Measurements from ENCODE around the gene POLH. TPM values are rescaled to one million over a fixed set of nuclear protein-coding genes. Genes with fewer than 3 reads are reported as not detected.
"Not testable (repeated sequence)": the region's sequence is repeated elsewhere in the genome, so short reads cannot be mapped to it uniquely, and the experiment has no call there.

The POLH gene
- total RNA-seq, 1 donor from 2014 or later = 12.5 TPM

DNA sequence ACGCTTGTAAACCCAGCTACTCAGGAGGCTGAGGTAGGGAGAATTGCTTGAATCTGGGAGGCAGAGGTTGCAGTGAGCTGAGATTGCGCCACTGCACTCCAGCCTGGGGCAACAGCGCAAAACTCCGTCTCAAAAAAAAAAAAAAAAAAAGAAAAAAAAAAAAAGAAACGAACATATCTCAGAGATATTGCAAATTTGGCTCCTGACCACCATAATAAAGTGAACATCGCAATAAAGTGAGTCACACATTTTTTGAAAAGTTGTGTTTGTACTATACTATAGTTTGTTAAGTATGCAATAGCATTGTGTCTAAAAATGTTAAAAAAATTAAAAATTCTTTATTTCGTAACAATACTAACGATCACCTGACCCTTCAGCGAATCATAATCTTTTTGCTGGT is 82.2 kb downstream of the POLH start:
- Mint-ChIP-seq H3K4me3 (ENCODE audit: unreplicated experiment) (no peak overlapping the region), H3K4me1 (ENCODE audit: unreplicated experiment) (peaks cover 2% of the 10 kb centered on the region), H3K9me3 (ENCODE audit: unreplicated experiment) (no peaks in the 10 kb centered on the region), H3K36me3 (ENCODE audit: low read depth, unreplicated experiment) (peaks cover 4% of the 10 kb centered on the region), H3K27ac (ENCODE audit: unreplicated experiment) (no peak overlapping the region), H3K27me3 (ENCODE audit: unreplicated experiment) (peaks cover 2% of the 10 kb centered on the region)
- no peak for DNase-seq (ENCODE audit: low spot score)
- TF ChIP-seq, protein P1, sequence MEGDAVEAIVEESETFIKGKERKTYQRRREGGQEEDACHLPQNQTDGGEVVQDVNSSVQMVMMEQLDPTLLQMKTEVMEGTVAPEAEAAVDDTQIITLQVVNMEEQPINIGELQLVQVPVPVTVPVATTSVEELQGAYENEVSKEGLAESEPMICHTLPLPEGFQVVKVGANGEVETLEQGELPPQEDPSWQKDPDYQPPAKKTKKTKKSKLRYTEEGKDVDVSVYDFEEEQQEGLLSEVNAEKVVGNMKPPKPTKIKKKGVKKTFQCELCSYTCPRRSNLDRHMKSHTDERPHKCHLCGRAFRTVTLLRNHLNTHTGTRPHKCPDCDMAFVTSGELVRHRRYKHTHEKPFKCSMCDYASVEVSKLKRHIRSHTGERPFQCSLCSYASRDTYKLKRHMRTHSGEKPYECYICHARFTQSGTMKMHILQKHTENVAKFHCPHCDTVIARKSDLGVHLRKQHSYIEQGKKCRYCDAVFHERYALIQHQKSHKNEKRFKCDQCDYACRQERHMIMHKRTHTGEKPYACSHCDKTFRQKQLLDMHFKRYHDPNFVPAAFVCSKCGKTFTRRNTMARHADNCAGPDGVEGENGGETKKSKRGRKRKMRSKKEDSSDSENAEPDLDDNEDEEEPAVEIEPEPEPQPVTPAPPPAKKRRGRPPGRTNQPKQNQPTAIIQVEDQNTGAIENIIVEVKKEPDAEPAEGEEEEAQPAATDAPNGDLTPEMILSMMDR (IDR thresholded peaks at IDR 0.05; ENCODE audit: unreplicated experiment) = no peak

DNA sequence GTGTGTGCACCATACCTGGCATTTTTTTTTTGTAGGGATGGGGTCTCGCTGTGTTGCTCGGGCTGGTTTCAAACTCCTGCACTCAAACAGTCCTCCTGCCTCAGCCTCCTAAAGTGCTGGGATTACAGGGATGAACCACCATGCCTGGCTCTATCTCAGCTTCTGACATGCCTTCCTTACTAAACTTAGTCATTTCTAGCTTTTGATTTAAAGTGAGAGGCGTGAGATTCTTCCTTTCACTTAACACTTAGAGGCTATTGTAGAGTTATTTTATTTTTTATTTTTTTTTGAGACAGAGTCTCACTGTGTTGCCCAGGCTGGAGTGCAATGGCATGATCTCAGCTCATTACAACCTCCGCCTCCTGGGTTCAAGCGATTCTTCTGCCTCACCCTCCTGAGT is 87.0 kb downstream of the POLH start:
- H3K4me3 Mint-ChIP-seq (ENCODE audit: unreplicated experiment); H3K4me1 Mint-ChIP-seq (ENCODE audit: unreplicated experiment); H3K36me3 Mint-ChIP-seq (ENCODE audit: low read depth, unreplicated experiment); DNase-seq (ENCODE audit: low spot score); H3K9me3 Mint-ChIP-seq (ENCODE audit: unreplicated experiment); H3K27ac Mint-ChIP-seq (ENCODE audit: unreplicated experiment): not testable (repeated sequence)
- H3K27me3 Mint-ChIP-seq (ENCODE audit: unreplicated experiment) = peaks cover 12% of the 10 kb centered on the region

Other genes with a start within 250 kb of the POLH start
- 26.7 TPM for gene ZNF318, start 206.5 kb upstream of the POLH start, total RNA-seq (ENCODE audit: unreplicated experiment)
- 45.6 TPM for gene ABCC10, start 148.6 kb upstream of the POLH start, total RNA-seq (ENCODE audit: unreplicated experiment)
- gene DLK2, start 120.6 kb upstream of the POLH start, total RNA-seq (ENCODE audit: unreplicated experiment) = 0.18 TPM
- gene TJAP1, start 98.6 kb upstream of the POLH start, total RNA-seq (ENCODE audit: unreplicated experiment) = 41.8 TPM
- gene LRRC73, start 65.8 kb upstream of the POLH start, total RNA-seq (ENCODE audit: unreplicated experiment) = 0.28 TPM
- 138 TPM for gene YIPF3, start 59.3 kb upstream of the POLH start, total RNA-seq (ENCODE audit: unreplicated experiment)
- 30.7 TPM for gene POLR1C, start 59.1 kb upstream of the POLH start, total RNA-seq (ENCODE audit: unreplicated experiment)
- 37.6 TPM for gene XPO5, start 147 bp upstream of the POLH start, total RNA-seq (ENCODE audit: unreplicated experiment)
- gene GTPBP2, start 53.1 kb downstream of the POLH start, total RNA-seq (ENCODE audit: unreplicated experiment) = 76.6 TPM
- 26.8 TPM for gene MAD2L1BP, start 59.7 kb downstream of the POLH start, total RNA-seq (ENCODE audit: unreplicated experiment)
- gene RSPH9, start 68.9 kb downstream of the POLH start, total RNA-seq (ENCODE audit: unreplicated experiment) = not detected
- gene MRPS18A, start 111.6 kb downstream of the POLH start, total RNA-seq (ENCODE audit: unreplicated experiment) = 45.5 TPM
- 3.5 TPM for gene VEGFA, start 194.0 kb downstream of the POLH start, total RNA-seq (ENCODE audit: unreplicated experiment)

Measured in endothelial cell (in vitro differentiated cells).